Central memory CD8-positive, alpha-beta T cell (primary cell): ENCODE results near the gene RAB3B.
"Not testable (repeated sequence)": the region's sequence is repeated elsewhere in the genome, so short reads cannot be mapped to it uniquely, and the experiment has no call there.

Experiments used
- ATAC-seq: fragments of 150-1000 bp; cut with Tn5 transposase; replicated peaks from 2 replicates; pipeline ENCODE4 v1.10.0; 2022; ENCODE audit warnings: mild to moderate bottlenecking, moderate FRiP score, moderate number of reproducible peaks; ENCODE audit not compliant: poor library complexity, severe bottlenecking; ENCODE audit errors: extremely low read depth
- DNase-seq, 2 donors: peaks; one replicate each; pipeline ENCODE4 v3.0.0; 2021; ENCODE audit warnings: low spot score in 2 of 2
- H3K27ac Mint-ChIP-seq: one replicate; pipeline ENCODE4 v1.8.0; 2022; ENCODE audit warnings: low read depth, mild to moderate bottlenecking, moderate library complexity, mixed read lengths
- H3K27me3 Mint-ChIP-seq: one replicate; pipeline ENCODE4 v1.8.0; 2022; ENCODE audit warnings: mixed read lengths
- H3K36me3 Mint-ChIP-seq: one replicate; pipeline ENCODE4 v1.8.0; 2022; ENCODE audit warnings: mild to moderate bottlenecking, moderate library complexity, mixed read lengths; ENCODE audit not compliant: insufficient read depth
- H3K4me1 Mint-ChIP-seq: one replicate; pipeline ENCODE4 v1.8.0; 2022; ENCODE audit warnings: mixed read lengths
- H3K4me3 Mint-ChIP-seq: one replicate; pipeline ENCODE4 v1.8.0; 2022; ENCODE audit warnings: mild to moderate bottlenecking, moderate library complexity, mixed read lengths
- H3K9me3 Mint-ChIP-seq: one replicate; pipeline ENCODE4 v1.8.0; 2022; ENCODE audit warnings: mixed read lengths

The RAB3B gene

DNA sequence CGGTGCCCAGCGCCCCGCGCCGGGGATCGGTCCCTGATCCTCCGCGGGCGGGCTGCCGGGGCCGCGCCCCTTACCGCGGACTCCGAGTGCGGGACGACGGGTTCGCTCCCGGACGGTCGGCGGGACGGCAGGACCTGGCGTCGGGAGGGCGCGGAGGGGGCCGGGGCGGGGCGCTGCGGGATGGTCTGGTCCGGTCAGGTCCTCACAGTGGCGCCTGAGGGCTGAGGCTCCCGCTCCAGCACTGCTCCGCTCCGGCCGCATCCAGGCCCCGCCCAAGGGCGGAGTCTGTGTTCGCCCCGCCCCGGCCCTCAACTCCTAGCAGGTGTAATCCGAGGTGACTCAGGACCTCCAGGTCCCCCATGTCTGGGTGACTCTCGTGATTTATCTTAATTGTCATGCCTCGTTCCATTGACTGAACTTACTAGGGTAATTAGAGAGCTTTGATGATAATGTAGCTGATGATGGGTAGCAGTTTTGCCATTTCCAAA, at the start of gene RAB3B:
Gene RAB3B (minus strand): TSS at position 223 of the 488 bp plus-strand sequence. CDS start 13,583 bp downstream, outside the sequence.
- ATAC-seq (peak; percentile 77), DNase-seq (peak; percentile 43 to 52)
- Mint-ChIP-seq H3K27ac (peak within 1 kb of the TSS; percentile 68), H3K4me1 (peaks cover 17% of the 10 kb centered on the region), H3K4me3 (peak within 1 kb of the TSS; percentile 85), H3K36me3 (peaks cover 8% of the 10 kb centered on the region), H3K9me3 (no peaks in the 10 kb centered on the region), H3K27me3 (peaks cover 38% of the 10 kb centered on the region)

DNA sequence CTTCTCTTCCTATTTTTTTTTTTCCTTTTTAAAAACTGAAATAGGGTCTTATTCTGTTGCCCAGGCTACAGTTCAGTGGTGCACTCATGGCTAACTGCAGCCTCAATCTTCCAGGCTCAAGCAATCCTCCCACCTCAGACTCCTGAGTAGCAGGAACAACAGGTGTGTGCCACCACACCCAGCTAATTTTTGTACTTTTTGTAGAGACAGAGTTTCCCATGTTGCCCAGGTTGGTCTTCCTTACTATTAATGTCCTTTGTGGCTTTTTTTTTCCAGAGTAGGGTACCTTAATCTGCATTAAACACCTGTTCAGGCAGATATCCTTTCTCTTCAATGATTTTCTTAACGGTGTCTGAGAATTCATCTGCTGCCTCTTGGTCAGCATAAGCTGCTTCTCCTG, 47.4 kb upstream of the RAB3B start:
- H3K27ac Mint-ChIP-seq = no peak overlapping the region
- H3K9me3 Mint-ChIP-seq = no peaks in the 10 kb centered on the region
- H3K27me3 Mint-ChIP-seq = no peaks in the 10 kb centered on the region
- H3K4me1 Mint-ChIP-seq = peaks cover 4% of the 10 kb centered on the region
- DNase-seq (no peak), ATAC-seq (no peak)
- H3K4me3 Mint-ChIP-seq = no peak overlapping the region
- H3K36me3 Mint-ChIP-seq = peaks cover 30% of the 10 kb centered on the region

DNA sequence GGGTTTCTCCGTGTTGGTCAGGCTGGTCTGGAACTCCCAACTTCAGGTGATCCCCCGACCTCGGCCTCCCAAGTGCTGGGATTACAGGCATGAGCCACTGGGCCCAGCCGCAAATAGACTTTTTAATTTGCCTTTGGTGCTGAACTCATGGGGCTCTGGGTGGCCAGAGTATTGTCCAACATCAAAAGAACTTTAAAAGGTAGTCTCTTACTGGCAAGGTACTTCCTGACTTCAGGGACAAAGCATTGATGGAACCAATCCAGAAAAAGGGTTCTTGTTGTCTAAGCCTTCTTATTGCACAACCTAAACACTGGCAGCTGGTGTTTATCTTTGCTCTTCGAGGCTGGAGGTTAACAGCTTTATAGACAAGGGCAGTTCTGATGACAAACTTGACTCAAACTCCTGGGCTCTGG, 46.9 kb upstream of the RAB3B start:
- Mint-ChIP-seq H3K4me1 (peaks cover 7% of the 10 kb centered on the region), H3K27ac (no peak overlapping the region), H3K4me3 (no peak overlapping the region), H3K27me3 (no peaks in the 10 kb centered on the region), H3K36me3 (peaks cover 34% of the 10 kb centered on the region), H3K9me3 (no peaks in the 10 kb centered on the region)
- no peak for ATAC-seq
- no peak for DNase-seq

DNA sequence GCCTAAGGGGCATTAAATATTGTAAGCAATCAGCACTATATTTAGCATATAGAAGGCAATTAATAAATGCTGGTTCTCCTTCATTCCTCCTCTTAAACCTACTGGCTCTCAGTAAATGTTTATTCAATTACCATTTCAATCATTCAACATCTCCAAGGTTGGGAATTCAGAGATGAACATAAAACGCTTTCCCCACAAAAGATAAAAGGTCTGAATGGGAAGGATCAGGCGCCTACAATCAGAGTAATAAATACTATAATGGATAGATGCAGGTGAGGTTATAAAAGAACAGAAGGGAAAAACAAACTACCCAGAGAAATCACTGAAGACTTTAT, 43.5 kb upstream of the RAB3B start:
- Mint-ChIP-seq H3K4me3 (peak overlapping the region; percentile 92), H3K27ac (peak overlapping the region; percentile 93), H3K27me3 (no peaks in the 10 kb centered on the region), H3K9me3 (no peaks in the 10 kb centered on the region), H3K36me3 (peaks cover 23% of the 10 kb centered on the region), H3K4me1 (peaks cover 34% of the 10 kb centered on the region)
- DNase-seq (no peak), ATAC-seq (no peak)

GRCh38 chr1:52033190-52034049, 42.9 kb upstream of the RAB3B start, which contains the start of gene KTI12:
TSS of gene KTI12 (minus strand) at chr1:52033810. CDS start at chr1:52033761, 49 bp downstream.
- DNase-seq = peak; percentile 75 to 81
- ATAC-seq = peak; percentile 97
- Mint-ChIP-seq H3K27me3 (no peaks in the 10 kb centered on the region), H3K4me3 (peak within 1 kb of the TSS; percentile 92), H3K9me3 (no peaks in the 10 kb centered on the region), H3K4me1 (peaks cover 34% of the 10 kb centered on the region), H3K27ac (peak within 1 kb of the TSS; percentile 93), H3K36me3 (peaks cover 20% of the 10 kb centered on the region)

- Mint-ChIP-seq H3K36me3 (peaks cover 19% of the 10 kb centered on the region), H3K9me3 (no peaks in the 10 kb centered on the region), H3K27me3 (no peaks in the 10 kb centered on the region), H3K4me1 (peaks cover 34% of the 10 kb centered on the region), H3K27ac (peak overlapping the region; percentile 93), H3K4me3 (peak overlapping the region; percentile 92)
- ATAC-seq (peak; percentile 9), DNase-seq (no peak)
These were observed 42.3 kb upstream of the RAB3B start for GRCh38 chr1:52032785-52033131.

- Mint-ChIP-seq H3K4me1 (peaks cover 34% of the 10 kb centered on the region), H3K4me3 (peak overlapping the region; percentile 92), H3K9me3 (no peaks in the 10 kb centered on the region), H3K36me3 (peaks cover 19% of the 10 kb centered on the region), H3K27ac (peak overlapping the region; percentile 93), H3K27me3 (no peaks in the 10 kb centered on the region)
- DNase-seq = no peak
- ATAC-seq = no peak
These were observed 41.8 kb upstream of the RAB3B start for GRCh38 chr1:52032124-52032784.

GRCh38 chr1:52028839-52029238, 38.3 kb upstream of the RAB3B start:
- not testable (repeated sequence) for H3K4me3 Mint-ChIP-seq, ATAC-seq, H3K27ac Mint-ChIP-seq, H3K27me3 Mint-ChIP-seq, H3K9me3 Mint-ChIP-seq, DNase-seq
- Mint-ChIP-seq H3K4me1 (peaks cover 30% of the 10 kb centered on the region), H3K36me3 (peaks cover 35% of the 10 kb centered on the region)

GRCh38 chr1:52028328-52028727, 37.8 kb upstream of the RAB3B start:
- Mint-ChIP-seq H3K27me3 (no peaks in the 10 kb centered on the region), H3K4me3 (no peak overlapping the region), H3K27ac (no peak overlapping the region), H3K4me1 (peaks cover 30% of the 10 kb centered on the region), H3K9me3 (no peaks in the 10 kb centered on the region), H3K36me3 (peaks cover 35% of the 10 kb centered on the region)
- ATAC-seq (no peak), DNase-seq (no peak)

GRCh38 chr1:52026278-52026677, 35.8 kb upstream of the RAB3B start:
- no peak for ATAC-seq
- Mint-ChIP-seq H3K27me3 (no peaks in the 10 kb centered on the region), H3K9me3 (no peaks in the 10 kb centered on the region), H3K27ac (no peak overlapping the region), H3K4me1 (peaks cover 16% of the 10 kb centered on the region), H3K36me3 (peaks cover 36% of the 10 kb centered on the region), H3K4me3 (no peak overlapping the region)
- no peak for DNase-seq

GRCh38 chr1:52022133-52022532, 31.6 kb upstream of the RAB3B start:
- DNase-seq (no peak), ATAC-seq (no peak)
- no peaks in the 10 kb centered on the region for H3K4me1 Mint-ChIP-seq
- H3K27me3 Mint-ChIP-seq = no peaks in the 10 kb centered on the region
- no peak overlapping the region for H3K4me3 Mint-ChIP-seq
- H3K9me3 Mint-ChIP-seq = no peaks in the 10 kb centered on the region
- no peak overlapping the region for H3K27ac Mint-ChIP-seq
- H3K36me3 Mint-ChIP-seq = peaks cover 42% of the 10 kb centered on the region

GRCh38 chr1:52008071-52008809, 17.7 kb upstream of the RAB3B start:
- no peak overlapping the region for H3K4me3 Mint-ChIP-seq
- no peaks in the 10 kb centered on the region for H3K9me3 Mint-ChIP-seq
- H3K4me1 Mint-ChIP-seq = no peaks in the 10 kb centered on the region
- peaks cover 24% of the 10 kb centered on the region for H3K27me3 Mint-ChIP-seq
- H3K27ac Mint-ChIP-seq = no peak overlapping the region
- ATAC-seq (no peak), DNase-seq (no peak)
- no peaks in the 10 kb centered on the region for H3K36me3 Mint-ChIP-seq
